ENCODE data around the gene MCC.

DNA sequence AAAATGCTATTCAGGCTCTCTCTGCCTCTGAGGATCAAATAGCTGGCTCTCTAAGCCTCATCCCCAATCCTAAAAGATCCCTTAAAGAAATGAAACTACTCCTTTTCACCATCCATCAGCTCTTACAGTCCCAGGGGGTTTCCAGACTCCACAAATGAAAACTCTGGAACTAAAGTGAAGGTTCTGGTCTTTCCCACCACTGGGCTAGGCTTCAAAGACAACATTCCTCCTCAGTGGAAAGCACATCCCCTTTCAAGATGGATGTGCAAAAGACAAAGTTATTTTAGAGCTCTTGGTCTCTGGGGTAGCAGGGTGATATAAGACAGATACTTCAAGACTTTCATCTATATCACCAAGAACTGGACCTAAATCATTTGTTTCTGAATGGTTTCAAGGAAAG is 404.8 kb downstream of the MCC start:
- TF ChIP-seq EZH2 (IDR thresholded peaks at IDR 0.05; ENCODE audit: insufficient read depth, poor library complexity, severe bottlenecking) (no peak), EZH2phosphoT487 (IDR thresholded peaks at IDR 0.05; ENCODE audit: insufficient read depth, low read depth) (no peak)
